HepG2 (cell line): ENCODE data around the gene OAT.

Experiments used
- ATF2 ChIP-seq: sonication (generic); formaldehyde crosslinking; IDR thresholded peaks from 2 replicates; pipeline ENCODE4 v1.4.0; 2020; ENCODE audit warnings: missing genetic modification reagents
- CEBPG ChIP-seq: IDR thresholded peaks from 2 replicates; pipeline ENCODE4 v1.6.1; 2016
- KLF6 ChIP-seq: IDR thresholded peaks from 2 replicates; pipeline ENCODE4 v1.8.0; 2016; ENCODE audit warnings: missing biosample characterization, missing genetic modification reagents
- MAFF ChIP-seq: IDR thresholded peaks from 2 replicates; pipeline ENCODE4 v1.6.1; 2011; ENCODE audit warnings: low read depth, low read length, improper control_type of control experiment
- NFYC ChIP-seq: IDR thresholded peaks from 2 replicates; pipeline ENCODE4 v1.6.1; 2016; ENCODE audit warnings: missing genetic modification reagents, missing compliant biosample characterization
- SIX1 ChIP-seq: sonication (generic); formaldehyde crosslinking; IDR thresholded peaks from 2 replicates; pipeline ENCODE4 v1.4.0; 2020; ENCODE audit warnings: missing genetic modification reagents, borderline replicate concordance
- SMAD3 ChIP-seq: sonication (generic); formaldehyde crosslinking; IDR thresholded peaks from 2 replicates; pipeline ENCODE4 v1.4.0; 2020; ENCODE audit warnings: missing genetic modification reagents
- TAF1 ChIP-seq: sonication (generic); formaldehyde crosslinking; IDR thresholded peaks from 2 replicates; pipeline ENCODE4 v1.4.0; 2020; ENCODE audit warnings: missing genetic modification reagents
- ZNF30 ChIP-seq: sonication (generic); formaldehyde crosslinking; IDR thresholded peaks from 2 replicates; pipeline ENCODE4 v1.5.0; 2020; ENCODE audit warnings: mild to moderate bottlenecking, missing genetic modification reagents
- ZNF350 ChIP-seq: sonication (generic); formaldehyde crosslinking; IDR thresholded peaks from 2 replicates; pipeline ENCODE4 v1.4.0; 2020; ENCODE audit warnings: mild to moderate bottlenecking, low read depth, missing genetic modification reagents, borderline replicate concordance

GRCh38 chr10:124386186-124387077 lies 32.3 kb downstream of the OAT start:
- TF ChIP-seq TAF1 (CRISPR knock-in tag), result no peak
- TF ChIP-seq SMAD3 (CRISPR knock-in tag), result no peak
- no peak for TF ChIP-seq MAFF
- no peak for TF ChIP-seq CEBPG (CRISPR knock-in tag)
- TF ChIP-seq ZNF350, result no peak
- no peak for TF ChIP-seq NFYC (CRISPR knock-in tag)
- TF ChIP-seq KLF6 (CRISPR knock-in tag), result no peak
- no peak for TF ChIP-seq ZNF30 (CRISPR knock-in tag)
- no peak for TF ChIP-seq SIX1 (CRISPR knock-in tag)
- no peak for TF ChIP-seq ATF2
